Non-pigmented ciliary epithelial cell (primary cell): ENCODE data around the gene RNASE13.
"Not testable (repeated sequence)": the region's sequence is repeated elsewhere in the genome, so short reads cannot be mapped to it uniquely, and the experiment has no call there.

Experiments used
- DNase-seq: peaks from one replicate; pipeline ENCODE4 v3.0.0-alpha.2; 2010; ENCODE audit warnings: low read depth

RNASE13 gene

GRCh38 chr14:21041676-21042433 is 7.2 kb upstream of the RNASE13 start, which contains the start of gene RNASE7:
Gene RNASE7 (plus strand): TSS chr14:21042362. CDS start chr14:21042993, 631 bp downstream.
- DNase-seq, result no peak

- DNase-seq, result not testable (repeated sequence)
These were observed 6.3 kb upstream of the RNASE13 start for GRCh38 chr14:21040941-21041340.

- no peak for DNase-seq
These were observed 5.8 kb upstream of the RNASE13 start for GRCh38 chr14:21040370-21040925.

GRCh38 chr14:21039585-21040369 is 5.2 kb upstream of the RNASE13 start:
- DNase-seq, result no peak

- no peak for DNase-seq
These were observed 4.1 kb upstream of the RNASE13 start for GRCh38 chr14:21038441-21039422.

GRCh38 chr14:21037156-21037555 is 2.5 kb upstream of the RNASE13 start:
- DNase-seq, result no peak

- no peak for DNase-seq
These were observed 2.1 kb upstream of the RNASE13 start for GRCh38 chr14:21036751-21037150.

- DNase-seq, result no peak
These were observed 1.4 kb downstream of the RNASE13 start for GRCh38 chr14:21033133-21033698.

GRCh38 chr14:21032326-21033132 is 2.1 kb downstream of the RNASE13 start:
- no peak for DNase-seq

- no peak for DNase-seq
These were observed 4.1 kb downstream of the RNASE13 start for GRCh38 chr14:21030531-21030930.

GRCh38 chr14:21029917-21030316 is 4.7 kb downstream of the RNASE13 start, which contains the start of gene TPPP2:
Gene TPPP2 (plus strand): TSS chr14:21030217. CDS start chr14:21030582, 365 bp downstream.
- no peak for DNase-seq

GRCh38 chr14:21026988-21027315 is 7.7 kb downstream of the RNASE13 start:
- no peak for DNase-seq

- no peak for DNase-seq
These were observed 8.2 kb downstream of the RNASE13 start for GRCh38 chr14:21026274-21026987.

- DNase-seq, result no peak
These were observed 9.0 kb downstream of the RNASE13 start for GRCh38 chr14:21025371-21026273.

- DNase-seq, result no peak
These were observed 9.8 kb downstream of the RNASE13 start, which contains the start of gene NDRG2 for GRCh38 chr14:21024585-21025370. Gene NDRG2 (minus strand): TSS chr14:21025061. CDS start chr14:21023315, 1,746 bp downstream.

GRCh38 chr14:21023817-21024584 is 10.6 kb downstream of the RNASE13 start:
- DNase-seq, result no peak

GRCh38 chr14:21023174-21023573 is 11.4 kb downstream of the RNASE13 start:
- no peak for DNase-seq
